K562 (cell line): Measurements from ENCODE around the gene STX17.

Experiments used
- EP300 ChIP-seq: IDR thresholded peaks from 2 replicates; pipeline ENCODE4 v1.6.1; 2012; ENCODE audit warnings: low read length, improper control_type of control experiment
- HMG20B ChIP-seq: fragments of 250-450 bp; sonication (Bioruptor Pico); IDR thresholded peaks from 2 replicates; pipeline ENCODE4 v1.5.0; 2021; ENCODE audit warnings: mild to moderate bottlenecking
- KAT2B ChIP-seq: IDR thresholded peaks from one replicate; pipeline ENCODE4 v1.6.1; 2012; ENCODE audit warnings: low read depth, mild to moderate bottlenecking, control low read depth, inconsistent platforms, low read length, moderate library complexity
- KDM4B ChIP-seq, 2 experiments: fragments of 450-650 bp in 1 of 2; sonication (generic) in 1 of 2; IDR thresholded peaks; 2 replicates each; pipeline ENCODE4 v1.6.1; 2016 to 2017; ENCODE audit warnings: borderline replicate concordance in 2 of 2, antibody characterized with exemption in 1 of 2, low read depth in 1 of 2, mild to moderate bottlenecking in 1 of 2
- MEF2D ChIP-seq: conservative IDR thresholded peaks from 2 replicates; pipeline ENCODE4 v1.6.1; 2016; ENCODE audit warnings: low read depth, missing genetic modification characterization, missing compliant biosample characterization
- MGA ChIP-seq: fragments of 450-650 bp; IDR thresholded peaks from 2 replicates; pipeline ENCODE4 v1.6.1; 2016; ENCODE audit warnings: mild to moderate bottlenecking, moderate library complexity
- NFYB ChIP-seq: IDR thresholded peaks from 2 replicates; pipeline ENCODE4 v1.6.1; 2011; ENCODE audit warnings: mild to moderate bottlenecking, moderate library complexity; ENCODE audit not compliant: insufficient read length; ENCODE audit errors: extremely low read depth
- ZBTB43 ChIP-seq: sonication (generic); formaldehyde crosslinking; IDR thresholded peaks from 2 replicates; pipeline ENCODE4 v1.8.0; 2023; ENCODE audit warnings: mild to moderate bottlenecking, missing genetic modification reagents
- ZFX ChIP-seq: sonication (generic); formaldehyde crosslinking; IDR thresholded peaks from 2 replicates; pipeline ENCODE4 v1.8.0; 2022; ENCODE audit warnings: mild to moderate bottlenecking, missing genetic modification reagents, moderate library complexity
- ZNF583 ChIP-seq: fragments of 250-450 bp; sonication (Bioruptor Pico); IDR thresholded peaks from 2 replicates; pipeline ENCODE4 v1.4.0; 2020
- TF ChIP-seq, protein P1 (sequence below), 2 experiments: fragments of 450-650 bp; formaldehyde crosslinking in 1 of 2; IDR thresholded peaks; 2 replicates each; pipeline versions ENCODE4 v1.4.0 to v1.6.1; 2014 to 2020; ENCODE audit warnings: mild to moderate bottlenecking in 2 of 2, borderline replicate concordance in 1 of 2, low read depth in 1 of 2

DNA sequence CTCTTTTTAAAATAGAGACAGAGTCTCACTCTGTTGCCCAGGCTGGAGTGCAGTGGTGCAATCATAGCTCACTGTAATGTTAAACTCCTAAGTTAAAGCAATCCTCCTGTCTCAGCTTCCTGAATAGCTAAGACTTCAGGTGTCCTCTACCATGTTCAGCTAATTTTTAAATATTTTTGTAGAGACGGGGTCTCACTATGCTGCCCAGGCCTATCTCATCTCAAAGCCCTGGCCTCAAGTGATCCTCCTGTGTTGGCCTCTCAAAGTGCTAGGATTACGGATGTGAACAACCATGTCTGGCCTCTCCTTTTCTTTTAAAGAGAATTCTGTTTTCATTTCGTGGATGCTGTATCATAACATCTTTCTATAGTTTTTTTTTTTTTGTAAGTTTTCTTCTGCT is 11.7 kb downstream of the STX17 start:
- TF ChIP-seq NFYB = no peak
- no peak for TF ChIP-seq KAT2B
- TF ChIP-seq ZFX (CRISPR knock-in tag) = no peak
- TF ChIP-seq KDM4B (IDR thresholded peaks at IDR 0.05; ENCODE audit: borderline replicate concordance in 2 of 2, low read depth in 1 of 2) = no peak
- no peak for TF ChIP-seq MEF2D (tag)
- TF ChIP-seq, protein P1, sequence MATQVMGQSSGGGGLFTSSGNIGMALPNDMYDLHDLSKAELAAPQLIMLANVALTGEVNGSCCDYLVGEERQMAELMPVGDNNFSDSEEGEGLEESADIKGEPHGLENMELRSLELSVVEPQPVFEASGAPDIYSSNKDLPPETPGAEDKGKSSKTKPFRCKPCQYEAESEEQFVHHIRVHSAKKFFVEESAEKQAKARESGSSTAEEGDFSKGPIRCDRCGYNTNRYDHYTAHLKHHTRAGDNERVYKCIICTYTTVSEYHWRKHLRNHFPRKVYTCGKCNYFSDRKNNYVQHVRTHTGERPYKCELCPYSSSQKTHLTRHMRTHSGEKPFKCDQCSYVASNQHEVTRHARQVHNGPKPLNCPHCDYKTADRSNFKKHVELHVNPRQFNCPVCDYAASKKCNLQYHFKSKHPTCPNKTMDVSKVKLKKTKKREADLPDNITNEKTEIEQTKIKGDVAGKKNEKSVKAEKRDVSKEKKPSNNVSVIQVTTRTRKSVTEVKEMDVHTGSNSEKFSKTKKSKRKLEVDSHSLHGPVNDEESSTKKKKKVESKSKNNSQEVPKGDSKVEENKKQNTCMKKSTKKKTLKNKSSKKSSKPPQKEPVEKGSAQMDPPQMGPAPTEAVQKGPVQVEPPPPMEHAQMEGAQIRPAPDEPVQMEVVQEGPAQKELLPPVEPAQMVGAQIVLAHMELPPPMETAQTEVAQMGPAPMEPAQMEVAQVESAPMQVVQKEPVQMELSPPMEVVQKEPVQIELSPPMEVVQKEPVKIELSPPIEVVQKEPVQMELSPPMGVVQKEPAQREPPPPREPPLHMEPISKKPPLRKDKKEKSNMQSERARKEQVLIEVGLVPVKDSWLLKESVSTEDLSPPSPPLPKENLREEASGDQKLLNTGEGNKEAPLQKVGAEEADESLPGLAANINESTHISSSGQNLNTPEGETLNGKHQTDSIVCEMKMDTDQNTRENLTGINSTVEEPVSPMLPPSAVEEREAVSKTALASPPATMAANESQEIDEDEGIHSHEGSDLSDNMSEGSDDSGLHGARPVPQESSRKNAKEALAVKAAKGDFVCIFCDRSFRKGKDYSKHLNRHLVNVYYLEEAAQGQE (IDR thresholded peaks at IDR 0.05; ENCODE audit: borderline replicate concordance) = no peak
- TF ChIP-seq, protein P1 (CRISPR knock-in tag; IDR thresholded peaks at IDR 0.05; ENCODE audit: low read depth) = no peak
- TF ChIP-seq HMG20B = no peak
- TF ChIP-seq ZNF583 (CRISPR knock-in tag) = no peak
- no peak for TF ChIP-seq MGA
- no peak for TF ChIP-seq EP300
- TF ChIP-seq ZBTB43 = no peak
